ENCODE data around the gene PCNT.
"Not testable (repeated sequence)": the region's sequence is repeated elsewhere in the genome, so short reads cannot be mapped to it uniquely, and the experiment has no call there.

Gene PCNT

DNA sequence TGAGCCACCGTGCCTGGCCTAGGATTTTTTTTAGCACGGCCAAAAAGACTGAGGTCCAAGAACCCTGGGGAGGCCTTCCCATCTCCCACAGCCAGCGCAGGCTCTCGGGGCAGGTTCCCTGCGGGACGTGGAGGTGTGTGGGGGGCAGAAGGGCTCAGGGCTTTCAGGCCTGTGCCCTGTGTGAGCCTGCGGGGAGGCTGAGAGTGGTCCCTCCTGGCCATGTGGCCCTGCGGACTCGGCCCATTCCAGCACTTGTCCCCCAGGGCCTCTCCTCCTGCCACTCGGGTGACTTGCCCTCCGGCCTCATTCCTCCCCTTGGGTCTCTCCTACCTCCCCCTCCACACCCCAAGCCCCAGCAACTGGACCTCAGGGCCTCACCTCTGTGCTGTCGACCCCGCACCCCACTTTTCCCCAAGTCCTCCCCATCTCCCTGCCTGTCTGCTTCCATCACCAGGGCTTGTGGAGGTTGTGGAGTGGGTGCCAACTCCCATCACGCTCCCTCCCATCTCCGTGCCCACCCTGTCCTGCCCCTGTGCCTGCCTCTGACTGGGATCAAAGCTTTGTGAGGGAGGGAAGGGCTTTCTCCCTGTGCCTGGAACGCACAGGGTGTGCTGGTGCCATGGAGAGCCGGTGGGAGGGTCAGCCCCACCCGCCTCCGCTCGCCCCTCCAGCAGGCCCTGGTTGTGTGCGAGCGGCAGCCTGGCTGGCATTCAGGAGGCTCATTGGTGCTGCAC, 102.5 kb downstream of the PCNT start:
- DNase-seq (ENCODE audit: low read depth in 3 of 3): no peak

DNA sequence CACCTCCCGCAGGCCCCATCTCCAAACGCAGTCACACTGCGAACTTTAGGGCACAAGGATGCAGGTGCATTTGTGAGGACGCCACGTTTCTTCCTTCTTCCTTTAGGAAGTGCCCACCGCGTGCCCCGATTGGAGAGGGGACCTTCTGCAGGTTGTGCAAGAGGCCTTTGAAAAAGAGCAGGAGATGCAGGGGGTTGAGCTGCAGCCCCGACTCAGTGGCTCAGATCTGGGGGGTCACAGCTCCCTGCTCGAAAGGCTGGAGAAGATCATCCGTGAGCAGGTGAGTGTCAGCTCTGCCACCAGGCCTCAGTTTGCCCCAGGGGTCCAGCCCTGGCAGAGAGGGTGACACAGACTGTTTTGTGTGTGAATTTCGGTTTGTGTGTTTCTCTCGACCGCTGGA, 103.6 kb downstream of the PCNT start:
- DNase-seq (ENCODE audit: low read depth in 3 of 3): no peak

DNA sequence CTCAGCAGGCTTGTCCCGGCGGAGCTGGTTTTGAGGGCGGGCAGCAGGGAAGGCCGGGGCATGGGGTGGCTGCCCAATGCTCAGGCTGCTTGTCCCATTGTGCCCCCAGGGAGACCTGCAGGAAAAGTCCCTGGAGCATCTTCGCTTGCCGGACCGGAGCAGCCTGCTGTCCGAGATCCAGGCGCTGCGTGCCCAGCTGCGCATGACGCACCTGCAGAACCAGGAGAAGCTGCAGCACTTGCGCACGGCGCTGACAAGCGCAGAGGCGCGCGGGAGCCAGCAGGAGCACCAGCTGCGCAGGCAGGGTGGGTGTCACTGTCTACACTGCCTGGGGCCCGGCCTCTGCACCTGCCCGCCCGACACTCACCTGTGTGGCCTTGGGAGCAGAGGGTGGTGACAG, 104.3 kb downstream of the PCNT start:
- DNase-seq (ENCODE audit: low read depth in 3 of 3): no peak

DNA sequence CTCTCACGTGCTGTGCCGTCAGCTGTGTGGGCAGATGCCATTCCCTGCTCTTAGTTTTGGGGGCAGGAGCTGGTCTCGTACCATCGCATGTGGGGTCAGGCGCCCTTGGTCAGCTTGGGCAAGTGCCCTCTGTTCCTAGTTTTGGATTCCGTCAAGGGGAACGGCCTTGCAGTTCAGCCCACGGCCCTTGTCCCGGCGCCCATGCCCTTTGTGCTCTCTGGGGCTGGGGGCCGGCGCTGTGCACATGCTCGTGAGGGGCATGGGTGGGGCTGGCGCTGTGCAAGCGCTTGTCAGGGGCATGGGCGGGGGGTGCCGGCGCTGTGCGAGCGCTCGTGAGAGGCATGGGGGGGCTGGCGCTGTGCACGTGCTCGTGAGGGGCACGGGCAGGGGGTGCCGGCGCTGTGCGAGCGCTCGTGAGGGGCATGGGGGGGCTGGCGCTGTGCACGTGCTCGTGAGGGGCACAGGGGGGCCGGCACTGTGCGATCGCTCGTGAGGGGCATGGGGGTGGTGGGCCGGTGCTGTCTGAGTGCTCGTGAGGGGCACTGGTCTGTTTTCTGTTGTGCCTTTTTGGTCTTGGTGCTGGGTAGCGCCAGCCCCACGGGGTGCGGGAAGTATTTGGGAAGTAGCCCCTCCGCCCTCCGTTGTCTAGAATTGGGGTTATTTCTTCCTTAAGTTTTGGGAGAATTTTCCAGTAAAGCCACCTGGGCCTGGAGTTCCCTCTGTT, 105.2 kb downstream of the PCNT start:
- no peak for DNase-seq (ENCODE audit: low read depth in 3 of 3)

DNA sequence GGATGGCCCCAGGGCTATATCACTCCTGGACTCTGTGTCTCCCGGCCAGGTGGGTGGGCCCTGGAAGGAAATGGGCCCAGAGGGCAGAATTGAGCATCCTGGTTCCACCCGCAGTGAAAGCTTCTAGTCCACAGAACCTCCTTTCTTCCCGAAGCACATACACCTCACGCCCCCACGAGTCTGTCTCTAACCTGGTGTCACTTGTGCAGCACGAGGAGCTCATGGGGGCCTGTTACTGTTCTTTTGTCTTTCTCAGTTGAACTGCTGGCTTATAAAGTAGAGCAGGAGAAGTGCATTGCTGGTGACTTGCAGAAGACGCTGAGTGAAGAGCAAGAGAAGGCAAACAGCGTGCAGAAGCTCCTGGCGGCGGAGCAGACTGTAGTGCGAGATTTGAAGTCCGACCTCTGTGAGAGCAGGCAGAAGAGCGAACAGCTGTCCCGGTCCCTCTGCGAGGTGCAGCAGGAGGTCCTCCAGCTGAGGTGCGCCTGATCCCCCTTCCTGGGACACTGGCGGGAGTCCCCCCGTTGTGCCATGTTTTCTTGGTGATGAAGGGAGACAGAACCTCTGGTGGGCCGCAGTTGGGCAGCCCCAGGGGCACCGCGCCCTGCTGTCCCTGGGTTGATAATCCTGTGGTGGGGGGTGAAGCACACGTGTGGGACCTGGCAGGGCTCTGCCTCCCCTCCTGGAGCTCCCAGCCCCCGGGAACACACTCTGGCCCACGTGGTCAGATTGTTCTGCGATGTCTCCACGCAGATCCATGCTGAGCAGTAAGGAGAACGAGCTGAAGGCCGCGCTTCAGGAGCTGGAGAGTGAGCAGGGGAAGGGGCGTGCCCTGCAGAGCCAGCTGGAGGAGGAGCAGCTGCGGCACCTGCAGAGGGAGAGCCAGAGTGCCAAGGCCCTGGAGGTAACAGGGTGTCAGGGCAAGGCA, 106.1 kb downstream of the PCNT start:
- no peak for DNase-seq (ENCODE audit: low read depth in 3 of 3)

DNA sequence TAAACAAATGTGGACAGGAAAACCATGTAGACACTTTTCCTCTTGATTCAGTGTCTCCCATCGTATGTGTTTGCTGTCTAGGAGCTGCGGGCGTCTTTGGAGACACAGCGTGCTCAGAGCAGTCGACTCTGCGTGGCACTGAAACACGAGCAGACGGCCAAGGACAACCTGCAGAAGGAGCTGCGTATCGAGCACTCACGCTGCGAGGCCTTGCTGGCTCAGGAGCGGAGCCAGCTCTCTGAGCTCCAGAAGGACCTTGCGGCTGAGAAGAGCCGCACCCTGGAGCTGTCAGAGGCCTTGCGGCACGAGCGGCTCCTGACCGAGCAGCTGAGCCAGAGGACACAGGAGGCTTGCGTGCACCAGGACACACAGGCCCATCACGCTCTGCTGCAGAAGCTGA, 107.5 kb downstream of the PCNT start:
- no peak for DNase-seq (ENCODE audit: low read depth in 3 of 3)

DNA sequence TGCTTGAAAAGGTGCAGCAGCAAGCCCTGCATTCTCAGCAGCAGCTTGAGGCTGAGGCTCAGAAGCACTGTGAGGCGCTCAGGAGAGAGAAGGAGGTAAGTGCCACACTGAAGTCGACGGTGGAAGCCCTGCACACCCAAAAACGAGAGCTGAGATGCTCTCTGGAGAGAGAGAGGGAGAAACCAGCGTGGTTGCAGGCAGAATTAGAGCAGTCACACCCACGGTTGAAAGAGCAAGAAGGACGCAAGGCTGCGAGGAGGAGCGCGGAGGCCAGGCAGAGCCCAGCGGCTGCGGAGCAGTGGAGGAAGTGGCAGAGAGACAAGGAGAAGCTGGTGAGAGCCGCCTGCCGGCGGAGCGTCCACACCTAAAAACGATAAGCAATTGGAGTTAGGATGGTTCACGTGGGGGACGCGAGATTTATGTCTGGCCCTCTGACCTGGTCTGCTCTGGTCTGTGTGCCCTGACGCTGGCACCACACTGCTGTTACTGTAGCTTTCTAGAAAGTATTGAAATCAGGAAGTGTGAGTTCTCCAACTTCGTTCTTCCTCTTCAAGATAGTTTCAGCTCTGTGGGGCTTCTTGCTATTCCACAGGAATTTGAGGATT, 108.0 kb downstream of the PCNT start:
- DNase-seq (ENCODE audit: low read depth in 3 of 3): no peak

DNA sequence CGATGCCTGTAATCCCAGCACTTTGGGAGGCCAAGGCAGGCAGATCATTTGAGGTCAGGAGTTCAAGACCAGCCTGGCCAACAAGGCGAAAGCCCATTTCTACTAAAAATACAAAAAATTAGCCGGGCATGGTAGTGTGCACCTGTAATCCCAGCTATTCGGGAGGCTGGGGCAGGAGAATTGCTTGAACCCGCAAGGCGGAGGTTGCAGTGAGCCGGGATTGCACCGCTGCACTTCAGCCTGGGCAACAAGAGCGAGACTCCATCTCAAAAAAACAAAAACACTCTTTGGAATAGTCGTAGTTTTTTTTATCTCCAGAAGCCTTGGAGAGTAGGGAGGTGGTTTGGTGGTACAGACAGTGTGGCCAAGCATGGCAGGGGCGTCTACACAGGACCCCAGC, 109.2 kb downstream of the PCNT start:
- DNase-seq (ENCODE audit: low read depth in 3 of 3): not testable (repeated sequence)

DNA sequence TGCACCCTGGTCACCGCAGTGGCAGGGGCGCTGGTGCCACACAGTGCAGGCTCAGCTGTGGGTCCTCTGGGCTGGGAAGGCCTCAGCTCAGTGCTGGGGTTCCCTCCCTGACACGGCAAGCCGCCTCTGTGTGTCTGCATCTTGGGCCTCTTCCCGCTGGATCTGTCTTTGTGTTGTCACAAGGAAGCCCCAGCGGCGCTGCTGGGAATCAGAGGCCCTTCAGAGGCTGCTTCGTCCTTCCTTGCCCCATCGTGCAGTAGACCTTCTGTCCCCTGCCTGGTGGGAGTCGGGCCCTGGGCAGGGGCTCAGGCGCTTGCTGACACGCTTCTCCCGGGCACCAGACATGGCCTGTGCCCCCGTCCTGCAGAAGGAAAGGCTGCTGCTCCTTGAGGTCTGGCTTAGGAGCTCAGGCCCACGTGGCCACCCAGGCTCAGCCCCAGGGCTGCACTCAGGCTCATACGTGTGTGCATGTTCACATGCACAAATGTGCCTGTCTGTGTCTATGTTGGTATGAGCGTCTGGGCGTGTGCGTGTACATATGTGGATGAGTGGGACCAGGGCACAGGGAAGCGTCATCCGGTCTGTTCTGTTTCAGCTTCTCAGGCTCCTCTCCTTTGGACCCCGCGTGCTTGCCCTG, 110.5 kb downstream of the PCNT start:
- DNase-seq (ENCODE audit: low read depth in 3 of 3): no peak

DNA sequence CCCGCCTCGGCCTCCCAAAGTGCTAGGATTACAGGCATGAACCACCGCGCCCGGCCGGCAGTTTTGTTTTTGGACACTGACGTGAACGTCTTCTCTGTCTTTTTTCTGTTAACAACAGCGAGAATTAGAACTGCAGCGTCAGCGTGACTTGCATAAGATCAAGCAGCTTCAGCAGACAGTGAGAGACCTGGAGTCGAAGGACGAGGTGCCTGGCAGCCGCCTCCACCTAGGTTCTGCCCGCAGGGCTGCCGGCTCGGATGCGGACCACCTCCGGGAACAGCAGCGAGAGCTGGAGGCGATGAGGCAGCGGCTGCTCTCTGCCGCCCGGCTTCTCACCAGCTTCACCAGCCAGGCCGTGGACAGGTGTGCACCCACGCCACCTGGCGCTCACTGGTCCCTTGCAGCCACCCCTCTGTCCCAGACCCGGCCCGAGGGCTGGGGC, 111.9 kb downstream of the PCNT start:
- no peak for DNase-seq (ENCODE audit: low read depth in 3 of 3)

DNA sequence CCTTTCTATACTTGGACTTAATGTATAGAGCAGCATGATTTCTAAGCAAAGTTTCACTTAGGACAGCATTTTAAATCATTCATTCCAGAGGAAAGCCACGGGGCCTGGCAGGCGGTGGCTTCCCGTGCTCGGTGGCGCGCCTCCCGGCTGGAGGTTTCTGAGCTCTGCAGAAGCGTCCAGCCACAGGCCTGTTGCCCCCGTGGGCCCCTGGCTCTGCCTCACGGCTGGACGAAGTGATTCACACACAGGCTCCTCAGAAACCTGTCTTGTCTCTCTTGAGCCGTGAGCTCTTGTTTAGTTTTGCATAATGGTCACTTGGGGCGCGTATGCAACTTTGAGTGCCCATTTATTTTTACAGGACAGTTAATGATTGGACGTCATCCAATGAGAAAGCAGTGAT, 112.7 kb downstream of the PCNT start:
- no peak for DNase-seq (ENCODE audit: low read depth in 3 of 3)

DNA sequence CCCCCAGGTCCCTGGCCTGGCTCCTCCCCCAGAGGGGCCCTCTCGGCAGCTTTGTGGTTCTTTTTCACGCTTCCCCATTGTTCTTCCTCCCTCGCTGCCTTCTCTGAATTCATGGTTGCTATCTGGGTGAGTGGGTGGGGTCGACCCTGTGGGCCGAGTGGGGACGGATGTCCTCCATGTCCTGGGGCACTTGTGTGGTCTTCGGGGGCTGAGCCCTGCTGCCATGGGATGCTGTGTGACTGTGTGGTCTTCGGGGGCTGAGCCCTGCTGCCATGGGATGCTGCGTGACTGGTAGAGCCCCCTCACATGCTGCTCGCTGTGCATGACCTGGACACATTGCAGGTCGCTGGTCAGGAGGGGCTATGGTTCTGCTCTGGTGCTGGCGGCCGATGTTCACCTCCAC, 113.1 kb downstream of the PCNT start:
- no peak for DNase-seq (ENCODE audit: low read depth in 3 of 3)

DNA sequence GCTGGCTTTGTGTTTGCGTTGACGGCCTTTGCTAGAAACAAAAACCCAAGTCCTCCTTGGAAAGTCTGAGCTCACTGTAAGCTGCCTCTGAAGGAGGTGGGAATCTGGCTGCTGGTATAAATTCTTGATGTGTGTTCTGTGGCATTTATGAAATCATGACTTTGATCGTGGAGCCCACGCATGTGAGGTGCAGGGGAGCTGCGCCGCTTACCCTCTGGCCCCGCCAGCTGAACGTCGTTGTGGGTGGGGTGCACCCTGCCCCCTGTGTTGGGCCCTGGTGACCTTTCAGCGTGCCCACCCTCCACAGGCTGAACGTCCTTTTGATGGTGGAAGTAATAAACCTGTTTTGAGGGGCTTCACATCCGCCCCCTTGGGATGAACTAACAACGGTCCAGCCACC, 113.6 kb downstream of the PCNT start:
- no peak for DNase-seq (ENCODE audit: low read depth in 3 of 3)

DNA sequence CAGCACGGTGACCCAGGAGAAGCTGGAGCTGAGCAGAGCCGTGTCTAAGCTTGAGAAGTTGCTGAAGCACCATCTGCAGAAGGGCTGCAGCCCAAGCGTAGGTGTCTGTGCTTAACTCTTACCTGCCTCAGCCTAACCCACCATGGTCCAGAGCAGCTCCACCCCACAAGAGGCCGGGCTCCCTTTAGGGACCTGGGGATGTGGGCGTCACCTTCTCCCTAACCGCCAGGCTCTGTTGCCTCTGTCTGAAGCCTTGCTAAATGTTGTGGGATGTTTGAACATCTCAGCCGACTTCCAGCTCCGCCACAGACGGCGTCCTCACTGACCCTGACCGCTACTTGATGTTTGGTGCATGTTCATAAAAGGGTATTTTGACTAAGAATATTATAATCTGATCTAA, 114.3 kb downstream of the PCNT start:
- DNase-seq (ENCODE audit: low read depth in 3 of 3): no peak

DNA sequence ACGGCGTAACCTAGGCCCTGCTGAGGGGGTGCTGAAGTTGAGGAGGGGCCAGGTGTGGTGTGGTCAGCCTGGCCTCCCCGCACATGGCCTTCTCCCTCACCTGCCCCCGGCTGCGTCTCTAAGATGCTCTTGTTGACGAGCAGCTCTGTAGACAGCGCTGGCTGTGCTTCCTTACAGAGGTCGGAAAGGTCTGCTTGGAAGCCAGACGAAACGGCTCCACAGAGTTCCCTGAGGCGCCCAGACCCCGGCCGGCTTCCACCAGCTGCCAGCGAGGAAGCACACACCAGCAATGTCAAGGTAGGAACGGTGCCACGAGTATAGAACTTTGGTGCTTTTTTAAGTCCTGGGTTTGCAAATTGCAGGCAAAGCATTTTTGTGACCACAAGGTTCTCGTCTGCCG, 116.0 kb downstream of the PCNT start:
- no peak for DNase-seq (ENCODE audit: low read depth in 3 of 3)

DNA sequence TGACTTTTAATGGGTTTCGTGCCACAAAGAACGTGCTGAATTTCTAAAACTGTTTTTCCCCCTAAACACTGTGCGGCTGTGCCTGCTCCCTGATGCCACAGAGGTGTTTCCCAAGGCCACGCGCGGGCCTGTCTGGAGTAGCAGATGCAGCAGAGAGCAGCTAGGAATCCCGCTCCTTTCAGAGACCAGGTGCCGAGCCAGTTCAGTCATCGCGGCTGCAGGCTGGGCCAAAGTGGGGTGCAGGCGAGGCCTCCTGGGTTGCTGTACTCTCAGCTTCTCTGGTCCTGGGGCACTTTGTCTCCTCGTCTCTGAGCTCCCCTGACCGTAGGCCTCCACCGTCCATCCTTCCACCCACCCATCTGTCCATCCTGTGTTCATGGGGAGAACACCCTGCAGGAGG, 117.4 kb downstream of the PCNT start:
- DNase-seq (ENCODE audit: low read depth in 3 of 3): no peak

DNA sequence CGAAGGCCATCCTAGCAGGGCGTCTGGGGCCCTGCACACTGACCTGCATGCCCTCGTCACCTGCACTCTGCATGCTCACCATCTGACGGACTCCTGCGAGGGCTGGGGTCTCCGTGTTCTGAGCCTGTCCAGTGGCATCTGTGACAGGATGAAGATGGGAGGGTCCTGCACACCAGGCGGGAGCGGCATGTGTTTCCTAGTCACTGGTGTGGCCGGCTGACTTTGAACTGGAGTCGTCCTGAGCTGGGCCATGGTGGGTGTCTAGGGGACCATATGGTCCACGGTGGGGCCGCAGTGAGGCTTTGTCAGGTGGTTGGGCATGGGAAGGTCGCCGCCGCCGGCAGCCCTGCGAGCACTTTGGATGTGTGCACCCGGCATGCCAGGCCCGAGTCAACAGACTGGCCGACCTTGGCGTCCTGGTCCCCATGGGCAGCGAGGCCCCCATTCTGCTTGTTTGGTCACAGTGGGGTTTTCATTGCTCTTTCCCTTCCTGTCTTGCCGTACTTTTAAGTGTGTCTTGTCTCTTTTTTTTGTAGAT, 118.1 kb downstream of the PCNT start:
- DNase-seq (ENCODE audit: low read depth in 3 of 3): no peak

DNA sequence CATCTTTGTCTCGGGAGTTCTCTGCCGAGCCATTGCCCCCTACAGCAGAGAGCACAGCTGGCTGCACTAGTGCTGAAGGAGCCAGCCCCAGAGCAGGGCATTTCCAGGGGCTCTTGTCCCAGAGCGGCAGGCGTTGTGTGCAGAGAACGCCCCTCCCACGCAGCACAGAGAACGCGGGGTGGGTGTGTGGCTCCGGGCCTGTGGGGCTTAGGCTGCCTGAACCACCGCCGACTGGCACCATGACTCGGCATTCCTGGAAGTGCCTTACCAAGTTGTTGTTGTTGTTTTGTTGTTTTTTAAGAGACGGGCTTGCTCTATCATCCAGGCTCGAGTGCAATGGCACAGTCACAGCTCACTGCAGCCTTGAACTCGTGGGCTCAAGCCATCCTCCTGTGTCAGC, 119.0 kb downstream of the PCNT start:
- DNase-seq (ENCODE audit: low read depth in 3 of 3): no peak

DNA sequence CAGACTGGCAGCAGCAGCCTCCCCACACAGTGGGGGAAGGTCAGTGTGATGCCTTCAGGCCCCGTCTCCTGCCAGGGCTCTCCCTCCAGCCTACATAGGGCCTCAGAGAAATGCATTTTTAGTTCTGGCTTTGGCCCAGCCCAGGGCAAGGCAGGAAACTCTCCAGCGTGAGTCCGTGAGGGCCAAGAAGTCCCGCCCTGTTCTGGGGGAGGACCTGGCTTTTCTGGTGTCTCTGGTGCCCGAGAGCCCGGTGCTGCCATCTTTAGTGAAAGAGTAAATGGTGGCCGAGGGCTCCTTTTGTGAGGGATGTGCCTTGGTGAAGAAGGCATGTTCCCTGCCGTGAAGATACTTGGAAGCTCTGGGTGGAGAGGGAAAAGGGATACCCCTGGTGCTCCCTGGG, 120.0 kb downstream of the PCNT start:
- no peak for DNase-seq (ENCODE audit: low read depth in 3 of 3)

DNA sequence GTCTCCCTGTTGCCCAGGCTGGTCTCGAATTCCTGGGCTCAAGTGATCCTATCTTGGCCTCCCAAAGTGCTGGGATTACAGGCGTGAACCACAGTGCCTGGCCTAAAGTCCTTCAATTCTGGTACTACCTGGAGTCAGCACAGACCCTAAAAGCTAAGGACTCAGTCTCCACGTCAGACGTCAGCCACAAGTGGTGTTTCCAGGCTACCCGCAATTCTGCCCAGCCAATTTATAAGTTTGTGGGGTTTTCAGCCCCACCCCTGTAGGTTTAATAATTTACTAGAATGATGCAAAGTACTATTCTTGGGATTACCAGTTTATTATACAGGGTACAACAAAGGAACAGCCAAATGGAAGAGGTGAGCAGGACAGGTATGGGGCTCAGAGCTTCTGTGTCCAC, 124.2 kb downstream of the PCNT start:
- DNase-seq (ENCODE audit: low read depth in 3 of 3): no peak

DNA sequence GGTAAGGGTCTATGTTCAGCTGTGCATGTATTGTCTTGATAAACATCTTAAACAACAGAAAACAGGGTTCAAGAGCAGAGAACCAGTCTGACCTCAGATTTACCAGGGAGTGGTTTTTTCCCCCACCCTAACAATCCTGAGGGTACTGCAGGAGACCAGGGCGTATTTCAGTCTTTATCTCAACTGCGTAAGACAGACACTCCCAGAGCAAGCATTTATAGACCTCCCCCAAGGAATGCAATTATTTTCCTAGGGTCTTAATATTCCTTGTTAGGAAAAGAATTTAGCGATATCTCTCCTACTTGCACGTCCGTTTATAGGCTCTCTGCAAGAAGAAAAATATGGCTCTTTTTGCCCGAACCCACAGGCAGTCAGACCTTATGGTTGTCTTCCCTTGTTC, 124.9 kb downstream of the PCNT start:
- not testable (repeated sequence) for DNase-seq (ENCODE audit: low read depth in 3 of 3)
